ENCODE data around the gene C11orf71. TPM values are rescaled to one million over a fixed set of nuclear protein-coding genes. Genes with fewer than 3 reads are reported as not detected.

Gene C11orf71
- total and polyA plus RNA-seq, 2 donors (not counting 1 experiment from before 2014, with no cell fraction given): 12.1 to 14.8 TPM

DNA sequence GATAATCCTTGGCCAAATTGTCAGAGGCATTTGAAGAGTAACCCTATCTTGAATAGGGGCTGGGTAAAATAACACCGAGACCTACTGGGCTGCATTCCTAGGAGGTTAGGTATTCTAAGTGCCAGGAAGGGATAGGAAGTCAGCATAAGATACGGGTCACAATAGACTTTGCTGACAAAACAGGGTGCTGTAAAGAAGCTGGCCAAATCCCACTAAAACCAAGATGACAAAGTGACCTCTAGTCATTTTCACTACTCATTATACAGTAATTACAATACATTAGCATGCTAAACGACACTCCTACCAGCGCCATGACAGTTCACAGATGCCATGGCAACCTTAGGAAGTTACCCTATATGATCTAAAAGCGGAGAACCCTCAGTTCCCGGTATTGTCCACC, 38.0 kb upstream of the C11orf71 start:
- WGBS (ENCODE audit: insufficient coverage): 100% methylated on average over 4 of the region's 6 CpGs
- ATAC-seq (ENCODE audit: low read depth): no peak
- peaks cover 25% of the 10 kb centered on the region for H3K4me1 Mint-ChIP-seq
- Histone ChIP-seq H3K9ac (ENCODE audit: low read length) (no peak overlapping the region), H3K27ac (ENCODE audit: low read length in 2 of 2) (no peak overlapping the region), H3K4me3 (ENCODE audit: control extremely low read depth in 1 of 5, extremely low read depth in 1 of 5, insufficient read depth in 1 of 5, low read depth in 2 of 5, low read length in 4 of 5) (no peak overlapping the region), H3K4me1 (ENCODE audit: control insufficient read depth in 2 of 2, insufficient read depth in 2 of 2, low read length in 2 of 2) (peaks cover 12 to 13% of the 10 kb centered on the region in 2 donors), H4K20me1 (ENCODE audit: control insufficient read depth, insufficient read depth, low read length, poor library complexity, severe bottlenecking) (no peaks in the 10 kb centered on the region), H3K27me3 (replicated peaks in 1 of 4; ENCODE audit: control extremely low read depth in 1 of 4, control insufficient read depth in 3 of 4, insufficient read depth in 4 of 4, low read length in 3 of 4) (no peaks in the 10 kb centered on the region), H3K4me2 (replicated peaks; ENCODE audit: low read depth, low read length, poor library complexity, severe bottlenecking) (no peak overlapping the region), H3K79me2 (ENCODE audit: control insufficient read depth, insufficient read depth, low read length) (peaks cover 19% of the 10 kb centered on the region), H2AFZ (ENCODE audit: insufficient read depth, low read depth, low read length, poor library complexity, severe bottlenecking) (peak overlapping the region; percentile 99), H3K9me3 (ENCODE audit: control extremely low read depth in 1 of 3, control insufficient read depth in 2 of 3, insufficient read depth in 1 of 3, low read length in 2 of 3) (no peaks in the 10 kb centered on the region), H3K36me3 (replicated peaks in 1 of 2; ENCODE audit: control extremely low read depth in 1 of 2, control insufficient read depth in 1 of 2, extremely low read depth in 1 of 2, insufficient read depth in 2 of 2, low read length in 1 of 2) (no peaks in the 10 kb centered on the region)
- ChIA-PET CTCF (interaction anchor here (0.9 kb wide), 1 partner anchor 38 kb away, joined by 3 read pairs; the partner anchor contains the start of genes C11orf71 and RBM7), POLR2A (no interaction called here)
- no peak for TF ChIP-seq EZH2 (IDR thresholded peaks at IDR 0.05; ENCODE audit: borderline replicate concordance, insufficient read depth, low read depth, low read length, poor library complexity, severe bottlenecking)
- no peak for TF ChIP-seq CTCF (IDR thresholded peaks at IDR 0.05)
- H3K9me3 Mint-ChIP-seq (ENCODE audit: insufficient read depth): no peaks in the 10 kb centered on the region
- H3K4me3 Mint-ChIP-seq: no peak overlapping the region
- no peak overlapping the region for H3K27ac Mint-ChIP-seq
- intact Hi-C loops (cut with micrococcal nuclease): loop anchor here (10.0 kb wide), 1 partner anchor 1124 kb away; the partner anchor contains the start of gene TTC12
- no peaks in the 10 kb centered on the region for H3K27me3 Mint-ChIP-seq
- no peak for DNase-seq

DNA sequence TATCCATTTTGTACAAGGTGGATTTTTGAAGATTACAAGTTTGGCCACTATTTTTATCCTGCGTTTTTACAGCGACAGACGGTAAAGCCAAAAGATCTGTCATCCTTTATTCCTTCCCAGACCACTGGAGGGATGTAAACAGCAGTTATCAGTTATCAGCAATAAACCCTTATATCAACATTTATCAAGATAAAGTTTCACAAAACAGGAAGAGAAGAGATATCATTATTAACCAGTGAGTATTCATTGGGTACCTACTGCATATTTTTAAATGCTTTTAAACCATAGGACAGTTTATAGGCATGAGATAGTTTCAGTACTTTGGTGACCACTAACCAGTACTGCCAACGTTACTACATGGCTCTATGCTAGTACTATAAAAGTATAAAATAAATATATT, 33.1 kb upstream of the C11orf71 start:
- Histone ChIP-seq H2AFZ (ENCODE audit: insufficient read depth, low read depth, low read length, poor library complexity, severe bottlenecking) (no peak overlapping the region), H3K9ac (ENCODE audit: low read length) (no peak overlapping the region), H3K9me3 (ENCODE audit: control extremely low read depth in 1 of 3, control insufficient read depth in 2 of 3, insufficient read depth in 1 of 3, low read length in 2 of 3) (no peaks in the 10 kb centered on the region), H3K27me3 (replicated peaks in 1 of 4; ENCODE audit: control extremely low read depth in 1 of 4, control insufficient read depth in 3 of 4, insufficient read depth in 4 of 4, low read length in 3 of 4) (no peaks in the 10 kb centered on the region), H3K36me3 (replicated peaks in 1 of 2; ENCODE audit: control extremely low read depth in 1 of 2, control insufficient read depth in 1 of 2, extremely low read depth in 1 of 2, insufficient read depth in 2 of 2, low read length in 1 of 2) (no peaks in the 10 kb centered on the region), H3K4me2 (replicated peaks; ENCODE audit: low read depth, low read length, poor library complexity, severe bottlenecking) (no peak overlapping the region), H3K79me2 (ENCODE audit: control insufficient read depth, insufficient read depth, low read length) (no peaks in the 10 kb centered on the region), H3K4me1 (ENCODE audit: control insufficient read depth in 2 of 2, insufficient read depth in 2 of 2, low read length in 2 of 2) (no peaks in the 10 kb centered on the region), H3K4me3 (ENCODE audit: control extremely low read depth in 1 of 5, extremely low read depth in 1 of 5, insufficient read depth in 1 of 5, low read depth in 2 of 5, low read length in 4 of 5) (no peak overlapping the region), H4K20me1 (ENCODE audit: control insufficient read depth, insufficient read depth, low read length, poor library complexity, severe bottlenecking) (no peaks in the 10 kb centered on the region), H3K27ac (ENCODE audit: low read length in 2 of 2) (no peak overlapping the region)
- ChIA-PET POLR2A (no interaction called here), CTCF (no interaction called here)
- no peaks in the 10 kb centered on the region for H3K27me3 Mint-ChIP-seq
- DNase-seq (no peak), ATAC-seq (ENCODE audit: low read depth) (no peak)
- TF ChIP-seq EZH2 (IDR thresholded peaks at IDR 0.05; ENCODE audit: borderline replicate concordance, insufficient read depth, low read depth, low read length, poor library complexity, severe bottlenecking) (no peak), CTCF (IDR thresholded peaks at IDR 0.05) (no peak)
- no peak overlapping the region for H3K4me3 Mint-ChIP-seq
- WGBS (ENCODE audit: insufficient coverage): no CpG with 5 or more reads among the region's 4 CpGs
- intact Hi-C loops (cut with micrococcal nuclease): loop anchor here (10.0 kb wide), 1 partner anchor 1119 kb away; the partner anchor contains the start of gene TTC12
- H3K27ac Mint-ChIP-seq: no peak overlapping the region
- no peaks in the 10 kb centered on the region for H3K9me3 Mint-ChIP-seq (ENCODE audit: insufficient read depth)
- no peaks in the 10 kb centered on the region for H3K4me1 Mint-ChIP-seq

Data from B cell (primary cell).